SK-N-SH treated with all-trans-retinoic acid at 6 μM for 48 hours (cell line): ENCODE measurements around the gene DDIAS.

ENCODE experiments used
- ATAC-seq: fragments of 200-7000 bp; cut with Tn5 transposase; 3 replicates; pipeline ENCODE4 v1.9.1; 2020; ENCODE audit warnings: mild to moderate bottlenecking, moderate library complexity
- ARNTL ChIP-seq: fragments of 450-650 bp; formaldehyde crosslinking; IDR thresholded peaks from 2 replicates; pipeline ENCODE4 v1.5.0; 2020; ENCODE audit warnings: low read depth, mild to moderate bottlenecking, moderate library complexity, borderline replicate concordance
- BACH2 ChIP-seq: fragments of 250-450 bp; sonication (Bioruptor Pico); IDR thresholded peaks from 2 replicates; pipeline ENCODE4 v1.9.0; 2021; ENCODE audit warnings: mild to moderate bottlenecking, borderline replicate concordance
- CSDC2 ChIP-seq: fragments of 250-450 bp; sonication (Bioruptor Pico); IDR thresholded peaks from 2 replicates; pipeline ENCODE4 v1.5.0; 2020; ENCODE audit warnings: mild to moderate bottlenecking, moderate library complexity
- ESRRG ChIP-seq: fragments of 250-450 bp; sonication (Bioruptor Pico); IDR thresholded peaks from 2 replicates; pipeline ENCODE4 v1.6.1; 2021; ENCODE audit warnings: mild to moderate bottlenecking
- GLIS3 ChIP-seq: fragments of 250-450 bp; sonication (Bioruptor Pico); IDR thresholded peaks from 2 replicates; pipeline ENCODE4 v1.5.0; 2020; ENCODE audit warnings: mild to moderate bottlenecking, moderate library complexity
- ISL1 ChIP-seq: fragments of 250-450 bp; sonication (Bioruptor Pico); IDR thresholded peaks from 2 replicates; pipeline ENCODE4 v2.1.2; 2022; ENCODE audit warnings: mild to moderate bottlenecking, moderate library complexity
- OSR1 ChIP-seq: fragments of 250-450 bp; sonication (Bioruptor Pico); IDR thresholded peaks from 2 replicates; pipeline ENCODE4 v1.8.0; 2022; ENCODE audit warnings: moderate library complexity, mild to moderate bottlenecking, inconsistent platforms
- PPARA ChIP-seq: fragments of 250-450 bp; sonication (Bioruptor Pico); IDR thresholded peaks from 2 replicates; pipeline ENCODE4 v1.5.0; 2020; ENCODE audit warnings: mild to moderate bottlenecking, borderline replicate concordance
- RARB ChIP-seq: fragments of 250-450 bp; sonication (Bioruptor Pico); IDR thresholded peaks from 2 replicates; pipeline ENCODE4 v1.8.0; 2021; ENCODE audit warnings: mild to moderate bottlenecking, moderate library complexity
- SNAI2 ChIP-seq: fragments of 250-450 bp; sonication (Bioruptor Pico); IDR thresholded peaks from 2 replicates; pipeline ENCODE4 v1.5.0; 2020; ENCODE audit warnings: mild to moderate bottlenecking, moderate library complexity
- TCF4 ChIP-seq: fragments of 250-450 bp; sonication (Bioruptor Pico); IDR thresholded peaks from 2 replicates; pipeline ENCODE4 v1.8.0; 2021; ENCODE audit warnings: mild to moderate bottlenecking, moderate library complexity, borderline replicate concordance
- TOX ChIP-seq: fragments of 250-450 bp; sonication (Bioruptor Pico); IDR thresholded peaks from 2 replicates; pipeline ENCODE4 v1.8.0; 2021; ENCODE audit warnings: mild to moderate bottlenecking, moderate library complexity, borderline replicate concordance
- ZC3H10 ChIP-seq: fragments of 250-450 bp; sonication (Bioruptor Pico); IDR thresholded peaks from 2 replicates; pipeline ENCODE4 v1.5.1; 2021; ENCODE audit warnings: mild to moderate bottlenecking, moderate library complexity
- ZFP3 ChIP-seq: fragments of 250-450 bp; sonication (Bioruptor Pico); IDR thresholded peaks from 2 replicates; pipeline ENCODE4 v1.5.0; 2020; ENCODE audit warnings: mild to moderate bottlenecking, moderate library complexity
- ZFP30 ChIP-seq: fragments of 450-650 bp; formaldehyde crosslinking; IDR thresholded peaks from 2 replicates; pipeline ENCODE4 v1.5.0; 2022; ENCODE audit warnings: mild to moderate bottlenecking, moderate library complexity
- ZNF565 ChIP-seq: fragments of 450-650 bp; formaldehyde crosslinking; conservative IDR thresholded peaks from 2 replicates; pipeline ENCODE4 v1.5.0; 2020; ENCODE audit warnings: low read depth, mild to moderate bottlenecking, moderate library complexity
- ZNF70 ChIP-seq: fragments of 450-650 bp; formaldehyde crosslinking; IDR thresholded peaks from 2 replicates; pipeline ENCODE4 v1.5.0; 2020; ENCODE audit warnings: mild to moderate bottlenecking, moderate library complexity
- ZNF8 ChIP-seq: fragments of 450-650 bp; formaldehyde crosslinking; IDR thresholded peaks from 2 replicates; pipeline ENCODE4 v1.5.0; 2020; ENCODE audit warnings: mild to moderate bottlenecking, moderate library complexity
- TF ChIP-seq, protein P1 (sequence below): fragments of 250-450 bp; sonication (Bioruptor Pico); IDR thresholded peaks from 2 replicates; pipeline ENCODE4 v1.5.1; 2021; ENCODE audit warnings: mild to moderate bottlenecking, moderate library complexity
- TF ChIP-seq, protein P2 (sequence below): fragments of 250-450 bp; sonication (Bioruptor Pico); IDR thresholded peaks from 2 replicates; pipeline ENCODE4 v1.5.1; 2020; ENCODE audit warnings: low read depth, mild to moderate bottlenecking, moderate library complexity
- TF ChIP-seq, protein P3 (sequence below): fragments of 250-450 bp; sonication (Bioruptor Pico); IDR thresholded peaks from 2 replicates; pipeline ENCODE4 v1.5.0; 2020; ENCODE audit warnings: mild to moderate bottlenecking, moderate library complexity
- TF ChIP-seq, protein P4 (sequence below): fragments of 250-450 bp; sonication (Bioruptor Pico); IDR thresholded peaks from 2 replicates; pipeline ENCODE4 v1.8.0; 2020; ENCODE audit warnings: mild to moderate bottlenecking, moderate library complexity, borderline replicate concordance
- TF ChIP-seq, protein P5 (sequence below): fragments of 250-450 bp; sonication (Bioruptor Pico); IDR thresholded peaks from 2 replicates; pipeline ENCODE4 v1.8.0; 2021; ENCODE audit warnings: low read depth, mild to moderate bottlenecking, moderate library complexity, borderline replicate concordance

DDIAS gene

DNA sequence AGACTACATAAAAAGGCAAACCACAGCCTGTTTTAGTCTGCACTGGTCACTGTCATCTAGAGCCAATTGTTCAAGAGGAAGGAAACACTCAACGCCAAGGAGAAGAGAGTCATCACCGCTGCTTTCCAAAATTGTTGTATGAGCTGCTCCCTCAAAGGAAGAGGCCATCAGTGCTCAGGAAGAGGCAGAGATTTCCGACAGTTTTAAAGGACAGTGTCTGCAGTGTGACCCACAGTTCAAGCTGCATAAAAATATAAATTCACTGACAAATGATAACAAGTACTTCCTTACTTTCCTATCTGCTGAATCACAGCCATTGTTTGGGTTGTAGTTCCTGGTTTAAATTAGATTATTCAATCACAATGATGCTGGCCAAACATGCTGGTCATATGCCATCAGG is 17.7 kb upstream of the DDIAS start:
- no peak for ATAC-seq
- TF ChIP-seq ISL1 (no peak), ZC3H10 (CRISPR knock-in tag) (no peak), PPARA (CRISPR knock-in tag) (no peak), GLIS3 (CRISPR knock-in tag) (no peak), RARB (no peak), ZNF8 (CRISPR knock-in tag) (no peak), OSR1 (no peak), ARNTL (no peak), BACH2 (CRISPR knock-in tag) (no peak), ZFP30 (CRISPR knock-in tag) (no peak)
- TF ChIP-seq, protein P1, sequence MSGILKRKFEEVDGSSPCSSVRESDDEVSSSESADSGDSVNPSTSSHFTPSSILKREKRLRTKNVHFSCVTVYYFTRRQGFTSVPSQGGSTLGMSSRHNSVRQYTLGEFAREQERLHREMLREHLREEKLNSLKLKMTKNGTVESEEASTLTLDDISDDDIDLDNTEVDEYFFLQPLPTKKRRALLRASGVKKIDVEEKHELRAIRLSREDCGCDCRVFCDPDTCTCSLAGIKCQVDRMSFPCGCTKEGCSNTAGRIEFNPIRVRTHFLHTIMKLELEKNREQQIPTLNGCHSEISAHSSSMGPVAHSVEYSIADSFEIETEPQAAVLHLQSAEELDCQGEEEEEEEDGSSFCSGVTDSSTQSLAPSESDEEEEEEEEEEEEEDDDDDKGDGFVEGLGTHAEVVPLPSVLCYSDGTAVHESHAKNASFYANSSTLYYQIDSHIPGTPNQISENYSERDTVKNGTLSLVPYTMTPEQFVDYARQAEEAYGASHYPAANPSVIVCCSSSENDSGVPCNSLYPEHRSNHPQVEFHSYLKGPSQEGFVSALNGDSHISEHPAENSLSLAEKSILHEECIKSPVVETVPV: no peak

DNA sequence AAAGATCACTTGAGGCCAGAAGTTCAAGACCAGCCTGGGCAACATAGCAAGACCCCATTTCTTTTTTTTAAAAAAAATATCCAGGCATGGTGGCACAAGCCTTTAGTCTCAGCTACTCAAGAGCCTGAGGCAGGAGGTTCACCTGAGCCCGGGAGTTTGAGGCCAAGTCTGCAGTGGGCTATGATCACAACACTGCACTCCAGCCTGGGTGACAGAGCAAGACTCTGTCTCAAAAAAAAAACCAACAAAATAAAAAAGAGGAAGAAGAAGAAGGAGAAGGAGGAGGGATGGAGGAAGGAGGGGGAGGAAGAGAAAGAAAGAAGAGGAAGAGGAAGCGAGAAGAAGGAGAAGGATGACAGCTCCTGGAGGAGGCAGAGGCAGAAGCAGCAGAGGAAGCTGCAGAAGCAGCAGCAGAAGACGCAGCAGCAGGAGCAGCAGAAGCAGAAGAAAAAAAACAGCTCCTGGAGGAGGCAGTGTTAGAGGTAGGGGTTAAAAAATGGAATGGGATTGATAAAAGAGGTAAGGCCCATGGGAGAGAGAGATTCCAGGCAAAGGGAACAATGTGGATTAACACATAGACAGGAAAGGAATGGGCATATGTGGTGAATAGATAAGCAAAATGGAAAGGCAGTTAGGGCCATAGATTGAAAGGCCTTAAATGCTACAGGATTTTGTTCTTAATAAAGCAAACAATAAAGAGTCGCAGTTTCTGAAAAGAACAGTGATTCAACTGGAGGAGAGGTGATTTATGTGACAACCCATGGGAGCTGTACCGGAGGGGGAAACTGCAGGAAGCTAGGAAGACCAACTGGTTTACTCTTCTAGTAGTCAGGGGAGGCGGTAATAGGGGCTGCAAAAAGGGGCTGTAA is 12.2 kb upstream of the DDIAS start:
- ATAC-seq: no peak
- TF ChIP-seq ISL1 (no peak), PPARA (CRISPR knock-in tag) (no peak), ESRRG (CRISPR knock-in tag) (no peak), ZFP3 (CRISPR knock-in tag) (no peak), RARB (no peak), ZFP30 (CRISPR knock-in tag) (no peak), BACH2 (CRISPR knock-in tag) (no peak), ZNF565 (no peak), ZNF8 (CRISPR knock-in tag) (no peak), ZNF70 (CRISPR knock-in tag) (no peak), ZC3H10 (CRISPR knock-in tag) (no peak), CSDC2 (CRISPR knock-in tag) (no peak), SNAI2 (CRISPR knock-in tag) (no peak), TCF4 (no peak), TOX (no peak)
- TF ChIP-seq, protein P2, sequence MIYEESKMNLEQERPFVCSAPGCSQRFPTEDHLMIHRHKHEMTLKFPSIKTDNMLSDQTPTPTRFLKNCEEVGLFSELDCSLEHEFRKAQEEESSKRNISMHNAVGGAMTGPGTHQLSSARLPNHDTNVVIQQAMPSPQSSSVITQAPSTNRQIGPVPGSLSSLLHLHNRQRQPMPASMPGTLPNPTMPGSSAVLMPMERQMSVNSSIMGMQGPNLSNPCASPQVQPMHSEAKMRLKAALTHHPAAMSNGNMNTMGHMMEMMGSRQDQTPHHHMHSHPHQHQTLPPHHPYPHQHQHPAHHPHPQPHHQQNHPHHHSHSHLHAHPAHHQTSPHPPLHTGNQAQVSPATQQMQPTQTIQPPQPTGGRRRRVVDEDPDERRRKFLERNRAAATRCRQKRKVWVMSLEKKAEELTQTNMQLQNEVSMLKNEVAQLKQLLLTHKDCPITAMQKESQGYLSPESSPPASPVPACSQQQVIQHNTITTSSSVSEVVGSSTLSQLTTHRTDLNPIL (CRISPR knock-in tag): no peak
- TF ChIP-seq, protein P3, sequence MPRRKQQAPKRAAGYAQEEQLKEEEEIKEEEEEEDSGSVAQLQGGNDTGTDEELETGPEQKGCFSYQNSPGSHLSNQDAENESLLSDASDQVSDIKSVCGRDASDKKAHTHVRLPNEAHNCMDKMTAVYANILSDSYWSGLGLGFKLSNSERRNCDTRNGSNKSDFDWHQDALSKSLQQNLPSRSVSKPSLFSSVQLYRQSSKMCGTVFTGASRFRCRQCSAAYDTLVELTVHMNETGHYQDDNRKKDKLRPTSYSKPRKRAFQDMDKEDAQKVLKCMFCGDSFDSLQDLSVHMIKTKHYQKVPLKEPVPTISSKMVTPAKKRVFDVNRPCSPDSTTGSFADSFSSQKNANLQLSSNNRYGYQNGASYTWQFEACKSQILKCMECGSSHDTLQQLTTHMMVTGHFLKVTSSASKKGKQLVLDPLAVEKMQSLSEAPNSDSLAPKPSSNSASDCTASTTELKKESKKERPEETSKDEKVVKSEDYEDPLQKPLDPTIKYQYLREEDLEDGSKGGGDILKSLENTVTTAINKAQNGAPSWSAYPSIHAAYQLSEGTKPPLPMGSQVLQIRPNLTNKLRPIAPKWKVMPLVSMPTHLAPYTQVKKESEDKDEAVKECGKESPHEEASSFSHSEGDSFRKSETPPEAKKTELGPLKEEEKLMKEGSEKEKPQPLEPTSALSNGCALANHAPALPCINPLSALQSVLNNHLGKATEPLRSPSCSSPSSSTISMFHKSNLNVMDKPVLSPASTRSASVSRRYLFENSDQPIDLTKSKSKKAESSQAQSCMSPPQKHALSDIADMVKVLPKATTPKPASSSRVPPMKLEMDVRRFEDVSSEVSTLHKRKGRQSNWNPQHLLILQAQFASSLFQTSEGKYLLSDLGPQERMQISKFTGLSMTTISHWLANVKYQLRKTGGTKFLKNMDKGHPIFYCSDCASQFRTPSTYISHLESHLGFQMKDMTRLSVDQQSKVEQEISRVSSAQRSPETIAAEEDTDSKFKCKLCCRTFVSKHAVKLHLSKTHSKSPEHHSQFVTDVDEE (CRISPR knock-in tag): no peak
- TF ChIP-seq, protein P1: no peak
- TF ChIP-seq, protein P4, sequence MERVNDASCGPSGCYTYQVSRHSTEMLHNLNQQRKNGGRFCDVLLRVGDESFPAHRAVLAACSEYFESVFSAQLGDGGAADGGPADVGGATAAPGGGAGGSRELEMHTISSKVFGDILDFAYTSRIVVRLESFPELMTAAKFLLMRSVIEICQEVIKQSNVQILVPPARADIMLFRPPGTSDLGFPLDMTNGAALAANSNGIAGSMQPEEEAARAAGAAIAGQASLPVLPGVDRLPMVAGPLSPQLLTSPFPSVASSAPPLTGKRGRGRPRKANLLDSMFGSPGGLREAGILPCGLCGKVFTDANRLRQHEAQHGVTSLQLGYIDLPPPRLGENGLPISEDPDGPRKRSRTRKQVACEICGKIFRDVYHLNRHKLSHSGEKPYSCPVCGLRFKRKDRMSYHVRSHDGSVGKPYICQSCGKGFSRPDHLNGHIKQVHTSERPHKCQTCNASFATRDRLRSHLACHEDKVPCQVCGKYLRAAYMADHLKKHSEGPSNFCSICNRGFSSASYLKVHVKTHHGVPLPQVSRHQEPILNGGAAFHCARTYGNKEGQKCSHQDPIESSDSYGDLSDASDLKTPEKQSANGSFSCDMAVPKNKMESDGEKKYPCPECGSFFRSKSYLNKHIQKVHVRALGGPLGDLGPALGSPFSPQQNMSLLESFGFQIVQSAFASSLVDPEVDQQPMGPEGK (CRISPR knock-in tag): no peak
- TF ChIP-seq, protein P5, sequence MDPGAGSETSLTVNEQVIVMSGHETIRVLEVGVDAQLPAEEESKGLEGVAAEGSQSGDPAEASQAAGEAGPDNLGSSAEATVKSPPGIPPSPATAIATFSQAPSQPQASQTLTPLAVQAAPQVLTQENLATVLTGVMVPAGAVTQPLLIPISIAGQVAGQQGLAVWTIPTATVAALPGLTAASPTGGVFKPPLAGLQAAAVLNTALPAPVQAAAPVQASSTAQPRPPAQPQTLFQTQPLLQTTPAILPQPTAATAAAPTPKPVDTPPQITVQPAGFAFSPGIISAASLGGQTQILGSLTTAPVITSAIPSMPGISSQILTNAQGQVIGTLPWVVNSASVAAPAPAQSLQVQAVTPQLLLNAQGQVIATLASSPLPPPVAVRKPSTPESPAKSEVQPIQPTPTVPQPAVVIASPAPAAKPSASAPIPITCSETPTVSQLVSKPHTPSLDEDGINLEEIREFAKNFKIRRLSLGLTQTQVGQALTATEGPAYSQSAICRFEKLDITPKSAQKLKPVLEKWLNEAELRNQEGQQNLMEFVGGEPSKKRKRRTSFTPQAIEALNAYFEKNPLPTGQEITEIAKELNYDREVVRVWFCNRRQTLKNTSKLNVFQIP (CRISPR knock-in tag): no peak
